Hepatocyte (in vitro differentiated cells): ENCODE results near the gene ADAD2.

Experiments
- EZH2phosphoT487 ChIP-seq: fragments of 200-600 bp; sonication (generic); IDR thresholded peaks from one replicate; pipeline ENCODE4 v1.6.1; 2018; ENCODE audit warnings: antibody characterized with exemption, mild to moderate bottlenecking, low read depth, moderate library complexity; ENCODE audit not compliant: unreplicated experiment, severe bottlenecking
- TF ChIP-seq, protein P1 (sequence below): fragments of 200-600 bp; sonication (generic); IDR thresholded peaks from 2 replicates; pipeline ENCODE4 v1.5.1; 2016; ENCODE audit warnings: antibody characterized with exemption, mild to moderate bottlenecking; ENCODE audit not compliant: poor library complexity

DNA sequence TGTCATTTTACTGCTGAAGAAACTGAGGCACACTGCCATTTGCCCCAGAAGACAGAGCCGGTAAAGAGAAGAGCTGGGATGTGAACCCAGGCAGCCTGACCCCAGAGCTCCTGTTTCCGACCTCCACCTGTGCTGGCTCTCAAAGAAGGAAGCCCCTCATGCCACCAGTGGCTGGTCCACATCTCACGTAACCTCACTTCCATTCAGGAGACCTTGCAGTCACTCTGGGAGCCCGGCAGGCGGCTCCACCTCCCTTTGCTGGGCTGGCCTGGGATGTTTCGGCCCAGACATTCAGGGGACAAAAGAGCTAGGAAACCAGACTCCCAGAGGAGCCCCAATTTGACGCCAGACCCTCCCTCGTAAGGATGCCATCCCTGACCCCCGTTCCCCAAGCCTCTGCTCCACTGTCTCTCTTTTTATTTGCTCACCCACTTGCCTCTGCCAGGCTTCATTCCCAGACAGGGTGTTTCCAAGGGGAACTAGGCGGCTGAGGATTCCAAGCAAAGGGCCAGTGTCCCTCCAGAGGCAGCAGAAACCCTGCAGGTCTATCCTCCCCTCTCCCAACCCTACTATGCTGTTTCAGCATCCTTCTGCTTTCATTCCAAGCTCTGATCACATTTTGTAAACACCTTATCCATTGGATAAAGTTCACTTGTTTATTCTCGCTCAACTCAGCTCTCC, 6.9 kb upstream of the ADAD2 start:
- TF ChIP-seq, protein P1, sequence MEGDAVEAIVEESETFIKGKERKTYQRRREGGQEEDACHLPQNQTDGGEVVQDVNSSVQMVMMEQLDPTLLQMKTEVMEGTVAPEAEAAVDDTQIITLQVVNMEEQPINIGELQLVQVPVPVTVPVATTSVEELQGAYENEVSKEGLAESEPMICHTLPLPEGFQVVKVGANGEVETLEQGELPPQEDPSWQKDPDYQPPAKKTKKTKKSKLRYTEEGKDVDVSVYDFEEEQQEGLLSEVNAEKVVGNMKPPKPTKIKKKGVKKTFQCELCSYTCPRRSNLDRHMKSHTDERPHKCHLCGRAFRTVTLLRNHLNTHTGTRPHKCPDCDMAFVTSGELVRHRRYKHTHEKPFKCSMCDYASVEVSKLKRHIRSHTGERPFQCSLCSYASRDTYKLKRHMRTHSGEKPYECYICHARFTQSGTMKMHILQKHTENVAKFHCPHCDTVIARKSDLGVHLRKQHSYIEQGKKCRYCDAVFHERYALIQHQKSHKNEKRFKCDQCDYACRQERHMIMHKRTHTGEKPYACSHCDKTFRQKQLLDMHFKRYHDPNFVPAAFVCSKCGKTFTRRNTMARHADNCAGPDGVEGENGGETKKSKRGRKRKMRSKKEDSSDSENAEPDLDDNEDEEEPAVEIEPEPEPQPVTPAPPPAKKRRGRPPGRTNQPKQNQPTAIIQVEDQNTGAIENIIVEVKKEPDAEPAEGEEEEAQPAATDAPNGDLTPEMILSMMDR: no peak
- no peak for TF ChIP-seq EZH2phosphoT487
